ENCODE results near the gene TMEM135.

Gene TMEM135

GRCh38 chr11:87020336-87020735 lies 17.4 kb upstream of the TMEM135 start:
- no peak overlapping the region for H2BK120ac ChIP-seq (ENCODE audit: low read depth, low read length)
- H2AFZ ChIP-seq (ENCODE audit: low read depth, low read length) = no peak overlapping the region
- no peak overlapping the region for H3K27ac ChIP-seq (ENCODE audit: low read length, poor library complexity, severe bottlenecking)
- peak overlapping the region; percentile 71 for H4K8ac ChIP-seq (ENCODE audit: low read length)
- H3K9ac ChIP-seq (ENCODE audit: low read length) = no peak overlapping the region
- H4K91ac ChIP-seq (ENCODE audit: low read length) = no peak overlapping the region
- no peak overlapping the region for H2BK12ac ChIP-seq (ENCODE audit: low read length in 2 of 2)
- no peak overlapping the region for H3K4me2 ChIP-seq (ENCODE audit: low read length, poor library complexity, severe bottlenecking)
- H2BK15ac ChIP-seq (ENCODE audit: low read depth, poor library complexity, severe bottlenecking) = no peak overlapping the region
- H3K4me1 ChIP-seq (ENCODE audit: control insufficient read depth, insufficient read depth, low read depth, low read length) = no peaks in the 10 kb centered on the region
- H2AK5ac ChIP-seq (ENCODE audit: low read length, severe bottlenecking) = no peak overlapping the region
- no peaks in the 10 kb centered on the region for H3K36me3 ChIP-seq (ENCODE audit: control insufficient read depth in 1 of 2, insufficient read depth in 2 of 2, low read depth in 1 of 2, low read length in 2 of 2)
- H3K9me3 ChIP-seq (ENCODE audit: control insufficient read depth, low read length) = peaks cover 1% of the 10 kb centered on the region
- no CpG with 5 or more reads among the region's 1 CpG for WGBS
- H2BK5ac ChIP-seq (ENCODE audit: low read depth, low read length, poor library complexity, severe bottlenecking) = no peak overlapping the region
- no peak overlapping the region for H3K23ac ChIP-seq (ENCODE audit: low read length in 2 of 2)
- peak overlapping the region in 1 of 2 experiments; percentile 58 for H3K18ac ChIP-seq (ENCODE audit: low read depth in 1 of 2, low read length in 2 of 2)
- H3K4me3 ChIP-seq (ENCODE audit: insufficient read depth in 1 of 2, low read depth in 1 of 2, low read length in 2 of 2) = no peak overlapping the region
- no peak overlapping the region for H3K4ac ChIP-seq (ENCODE audit: low read depth in 1 of 2, low read length in 2 of 2)
- H3K79me1 ChIP-seq (replicated peaks; ENCODE audit: low read length, poor library complexity, severe bottlenecking) = no peaks in the 10 kb centered on the region
- no peaks in the 10 kb centered on the region for H3K27me3 ChIP-seq (ENCODE audit: control insufficient read depth in 1 of 2, insufficient read depth in 1 of 2, low read length in 2 of 2)
- no peak for DNase-seq
- H3K14ac ChIP-seq (ENCODE audit: low read length in 2 of 2) = no peak overlapping the region

DNA sequence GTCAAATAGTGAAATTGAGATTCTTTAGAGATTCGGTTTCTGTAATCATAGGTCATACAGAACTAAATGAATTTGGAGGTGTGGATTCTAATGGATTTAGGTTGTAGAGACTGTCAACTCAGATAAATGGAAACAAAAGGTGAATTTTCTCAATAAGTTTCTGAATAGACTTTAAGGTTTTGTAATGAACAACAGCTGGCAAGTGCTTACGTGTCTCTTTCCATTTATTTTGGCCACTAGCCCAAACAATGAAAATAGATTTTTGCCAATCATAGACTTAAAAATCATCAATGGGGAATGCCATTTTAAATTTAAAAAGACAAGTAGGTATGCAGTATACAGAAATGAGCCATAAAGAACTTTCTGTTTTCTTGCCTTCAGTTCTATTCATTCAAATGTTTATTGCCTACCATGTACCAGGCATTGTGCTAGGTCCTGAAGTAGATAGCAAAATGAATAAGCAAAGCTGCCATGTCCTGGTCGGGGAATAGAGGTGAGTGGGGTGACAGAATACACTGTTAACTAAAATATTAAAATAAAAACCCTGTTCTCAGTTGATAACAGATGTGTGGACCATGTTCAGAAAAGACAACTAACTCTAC lies 16.9 kb upstream of the TMEM135 start:
- no peak overlapping the region for H3K18ac ChIP-seq (ENCODE audit: low read depth in 1 of 2, low read length in 2 of 2)
- no peak overlapping the region for H2BK120ac ChIP-seq (ENCODE audit: low read depth, low read length)
- H2BK15ac ChIP-seq (ENCODE audit: low read depth, poor library complexity, severe bottlenecking) = no peak overlapping the region
- H3K27ac ChIP-seq (ENCODE audit: low read length, poor library complexity, severe bottlenecking) = no peak overlapping the region
- H3K9me3 ChIP-seq (ENCODE audit: control insufficient read depth, low read length) = peaks cover 6% of the 10 kb centered on the region
- no peak for DNase-seq
- H3K4me3 ChIP-seq (ENCODE audit: insufficient read depth in 1 of 2, low read depth in 1 of 2, low read length in 2 of 2) = no peak overlapping the region
- no peak overlapping the region for H2AK5ac ChIP-seq (ENCODE audit: low read length, severe bottlenecking)
- H2AFZ ChIP-seq (ENCODE audit: low read depth, low read length) = no peak overlapping the region
- no peak overlapping the region for H3K23ac ChIP-seq (ENCODE audit: low read length in 2 of 2)
- H3K9ac ChIP-seq (ENCODE audit: low read length) = no peak overlapping the region
- H3K14ac ChIP-seq (ENCODE audit: low read length in 2 of 2) = no peak overlapping the region
- 97% methylated on average over 1 of the region's 3 CpGs for WGBS
- no peaks in the 10 kb centered on the region for H3K4me1 ChIP-seq (ENCODE audit: control insufficient read depth, insufficient read depth, low read depth, low read length)
- no peak overlapping the region for H3K4me2 ChIP-seq (ENCODE audit: low read length, poor library complexity, severe bottlenecking)
- H3K4ac ChIP-seq (ENCODE audit: low read depth in 1 of 2, low read length in 2 of 2) = no peak overlapping the region
- no peaks in the 10 kb centered on the region for H3K27me3 ChIP-seq (ENCODE audit: control insufficient read depth in 1 of 2, insufficient read depth in 1 of 2, low read length in 2 of 2)
- H3K36me3 ChIP-seq (ENCODE audit: control insufficient read depth in 1 of 2, insufficient read depth in 2 of 2, low read depth in 1 of 2, low read length in 2 of 2) = no peaks in the 10 kb centered on the region
- H2BK5ac ChIP-seq (ENCODE audit: low read depth, low read length, poor library complexity, severe bottlenecking) = no peak overlapping the region
- no peaks in the 10 kb centered on the region for H3K79me1 ChIP-seq (replicated peaks; ENCODE audit: low read length, poor library complexity, severe bottlenecking)
- H2BK12ac ChIP-seq (ENCODE audit: low read length in 2 of 2) = no peak overlapping the region
- no peak overlapping the region for H4K8ac ChIP-seq (ENCODE audit: low read length)
- no peak overlapping the region for H4K91ac ChIP-seq (ENCODE audit: low read length)

DNA sequence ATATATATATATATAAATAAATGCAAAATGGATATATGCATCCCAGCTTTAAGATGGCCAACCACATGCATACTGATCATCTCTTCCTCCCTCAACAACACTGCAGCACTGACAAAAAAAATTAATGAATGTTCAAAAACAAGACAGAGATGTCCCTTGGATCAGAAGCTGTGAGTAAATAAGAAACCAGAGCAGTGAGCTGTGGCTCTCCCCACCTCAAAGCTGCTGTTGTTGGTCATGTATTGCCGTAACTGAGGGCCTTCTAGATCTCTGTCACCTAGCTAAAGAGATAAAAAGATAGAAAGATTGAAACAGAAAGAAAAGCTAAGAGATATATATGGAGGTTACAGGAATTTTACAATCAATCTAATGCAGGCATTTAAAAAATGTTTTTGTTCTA lies 15.5 kb upstream of the TMEM135 start:
- no CpG with 5 or more reads among the region's 1 CpG for WGBS
- H3K36me3 ChIP-seq (ENCODE audit: control insufficient read depth in 1 of 2, insufficient read depth in 2 of 2, low read depth in 1 of 2, low read length in 2 of 2) = no peaks in the 10 kb centered on the region
- no peak overlapping the region for H3K4ac ChIP-seq (ENCODE audit: low read depth in 1 of 2, low read length in 2 of 2)
- H4K8ac ChIP-seq (ENCODE audit: low read length) = no peak overlapping the region
- H3K23ac ChIP-seq (ENCODE audit: low read length in 2 of 2) = no peak overlapping the region
- no peaks in the 10 kb centered on the region for H3K27me3 ChIP-seq (ENCODE audit: control insufficient read depth in 1 of 2, insufficient read depth in 1 of 2, low read length in 2 of 2)
- H2BK15ac ChIP-seq (ENCODE audit: low read depth, poor library complexity, severe bottlenecking) = no peak overlapping the region
- peaks cover 9% of the 10 kb centered on the region for H3K9me3 ChIP-seq (ENCODE audit: control insufficient read depth, low read length)
- no peaks in the 10 kb centered on the region for H3K79me1 ChIP-seq (replicated peaks; ENCODE audit: low read length, poor library complexity, severe bottlenecking)
- no peak overlapping the region for H3K9ac ChIP-seq (ENCODE audit: low read length)
- no peak overlapping the region for H2BK5ac ChIP-seq (ENCODE audit: low read depth, low read length, poor library complexity, severe bottlenecking)
- H3K18ac ChIP-seq (ENCODE audit: low read depth in 1 of 2, low read length in 2 of 2) = no peak overlapping the region
- H3K4me1 ChIP-seq (ENCODE audit: control insufficient read depth, insufficient read depth, low read depth, low read length) = no peaks in the 10 kb centered on the region
- H3K14ac ChIP-seq (ENCODE audit: low read length in 2 of 2) = no peak overlapping the region
- no peak overlapping the region for H2BK12ac ChIP-seq (ENCODE audit: low read length in 2 of 2)
- H2BK120ac ChIP-seq (ENCODE audit: low read depth, low read length) = no peak overlapping the region
- no peak overlapping the region for H3K27ac ChIP-seq (ENCODE audit: low read length, poor library complexity, severe bottlenecking)
- no peak overlapping the region for H4K91ac ChIP-seq (ENCODE audit: low read length)
- DNase-seq = no peak
- H2AK5ac ChIP-seq (ENCODE audit: low read length, severe bottlenecking) = no peak overlapping the region
- H2AFZ ChIP-seq (ENCODE audit: low read depth, low read length) = no peak overlapping the region
- H3K4me2 ChIP-seq (ENCODE audit: low read length, poor library complexity, severe bottlenecking) = no peak overlapping the region
- H3K4me3 ChIP-seq (ENCODE audit: insufficient read depth in 1 of 2, low read depth in 1 of 2, low read length in 2 of 2) = no peak overlapping the region

DNA sequence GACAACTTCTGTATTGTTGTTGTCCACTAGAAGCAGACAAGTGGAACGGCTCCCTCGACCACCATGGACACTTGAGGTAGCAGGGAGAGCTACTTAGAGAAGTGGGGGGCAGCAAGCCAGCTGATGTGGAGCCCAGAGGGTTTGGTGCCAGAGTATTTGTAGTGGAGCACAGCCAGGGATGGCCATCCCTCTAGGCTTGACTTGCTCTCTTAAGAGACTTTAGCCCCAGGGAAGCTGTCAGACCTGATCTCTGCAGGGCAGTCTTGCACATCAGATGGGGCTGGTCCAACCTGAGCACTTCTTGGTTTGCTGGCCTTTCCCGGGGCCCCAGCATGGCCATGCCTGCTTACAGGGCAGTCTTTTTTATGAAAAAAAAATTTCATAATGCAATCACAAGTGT lies 15.0 kb upstream of the TMEM135 start:
- no peak overlapping the region for H3K14ac ChIP-seq (ENCODE audit: low read length in 2 of 2)
- H3K23ac ChIP-seq (ENCODE audit: low read length in 2 of 2) = no peak overlapping the region
- no peak overlapping the region for H4K8ac ChIP-seq (ENCODE audit: low read length)
- peaks cover 9% of the 10 kb centered on the region for H3K9me3 ChIP-seq (ENCODE audit: control insufficient read depth, low read length)
- no peak overlapping the region for H2BK5ac ChIP-seq (ENCODE audit: low read depth, low read length, poor library complexity, severe bottlenecking)
- WGBS = 69% methylated on average over 2 of the region's 3 CpGs
- H3K18ac ChIP-seq (ENCODE audit: low read depth in 1 of 2, low read length in 2 of 2) = no peak overlapping the region
- H2BK120ac ChIP-seq (ENCODE audit: low read depth, low read length) = no peak overlapping the region
- H3K27ac ChIP-seq (ENCODE audit: low read length, poor library complexity, severe bottlenecking) = no peak overlapping the region
- no peak overlapping the region for H2AFZ ChIP-seq (ENCODE audit: low read depth, low read length)
- H3K4me2 ChIP-seq (ENCODE audit: low read length, poor library complexity, severe bottlenecking) = no peak overlapping the region
- no peak overlapping the region for H3K4ac ChIP-seq (ENCODE audit: low read depth in 1 of 2, low read length in 2 of 2)
- no peak overlapping the region for H2BK12ac ChIP-seq (ENCODE audit: low read length in 2 of 2)
- H3K4me1 ChIP-seq (ENCODE audit: control insufficient read depth, insufficient read depth, low read depth, low read length) = no peaks in the 10 kb centered on the region
- no peak overlapping the region for H2AK5ac ChIP-seq (ENCODE audit: low read length, severe bottlenecking)
- H3K4me3 ChIP-seq (ENCODE audit: insufficient read depth in 1 of 2, low read depth in 1 of 2, low read length in 2 of 2) = no peak overlapping the region
- no peaks in the 10 kb centered on the region for H3K27me3 ChIP-seq (ENCODE audit: control insufficient read depth in 1 of 2, insufficient read depth in 1 of 2, low read length in 2 of 2)
- no peak overlapping the region for H4K91ac ChIP-seq (ENCODE audit: low read length)
- no peak for DNase-seq
- H3K79me1 ChIP-seq (replicated peaks; ENCODE audit: low read length, poor library complexity, severe bottlenecking) = no peaks in the 10 kb centered on the region
- H3K36me3 ChIP-seq (ENCODE audit: control insufficient read depth in 1 of 2, insufficient read depth in 2 of 2, low read depth in 1 of 2, low read length in 2 of 2) = no peaks in the 10 kb centered on the region
- no peak overlapping the region for H3K9ac ChIP-seq (ENCODE audit: low read length)
- H2BK15ac ChIP-seq (ENCODE audit: low read depth, poor library complexity, severe bottlenecking) = no peak overlapping the region

Data from mesenchymal stem cell (in vitro differentiated cells and primary cell).